Measurements from ENCODE around the gene KLHL30.

Gene KLHL30

DNA sequence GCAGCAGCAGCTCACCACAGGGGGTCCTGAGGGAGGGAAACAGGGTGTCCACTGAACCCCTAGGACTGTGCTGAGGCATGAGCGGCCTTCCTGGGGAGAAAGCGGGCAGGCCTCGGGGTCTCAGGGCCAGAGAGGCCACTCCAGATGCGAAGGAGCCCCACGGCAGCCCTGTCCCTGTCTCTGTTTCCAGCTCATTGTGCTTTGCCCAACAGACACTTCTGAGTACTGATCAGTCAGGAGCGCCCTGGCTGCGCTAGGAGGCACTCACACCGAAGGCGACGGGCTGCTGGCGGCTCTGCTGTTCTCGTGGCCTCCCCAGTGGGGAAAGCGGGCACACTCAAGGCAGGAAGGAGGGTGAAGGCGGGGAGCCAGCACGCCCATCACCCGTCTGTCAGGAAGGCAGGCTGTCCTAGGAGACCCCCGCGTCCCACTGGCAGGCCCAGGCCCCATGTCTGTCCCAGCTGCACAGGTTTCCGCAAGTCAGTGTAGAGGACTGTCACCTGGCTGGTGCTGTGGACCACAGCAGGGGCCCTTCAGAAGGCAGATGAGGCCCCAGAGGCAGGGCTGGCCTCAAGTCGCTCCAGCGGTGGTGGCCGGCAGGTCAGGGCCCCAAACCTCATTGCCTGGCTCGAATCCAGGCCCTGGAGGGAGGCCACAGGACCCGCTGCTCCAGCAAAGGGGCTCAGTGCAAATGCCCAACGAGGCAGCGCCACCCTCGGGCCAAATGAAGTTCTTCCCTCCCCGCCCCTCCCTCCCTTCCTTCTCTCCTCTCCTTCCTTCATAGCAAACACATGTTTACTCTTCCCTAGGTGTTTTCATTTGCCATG, 31.6 kb upstream of the KLHL30 start:
- H3K4me3 ChIP-seq (ENCODE audit: control insufficient read depth, low read depth, low read length): no peak overlapping the region
- TF ChIP-seq, protein P1, sequence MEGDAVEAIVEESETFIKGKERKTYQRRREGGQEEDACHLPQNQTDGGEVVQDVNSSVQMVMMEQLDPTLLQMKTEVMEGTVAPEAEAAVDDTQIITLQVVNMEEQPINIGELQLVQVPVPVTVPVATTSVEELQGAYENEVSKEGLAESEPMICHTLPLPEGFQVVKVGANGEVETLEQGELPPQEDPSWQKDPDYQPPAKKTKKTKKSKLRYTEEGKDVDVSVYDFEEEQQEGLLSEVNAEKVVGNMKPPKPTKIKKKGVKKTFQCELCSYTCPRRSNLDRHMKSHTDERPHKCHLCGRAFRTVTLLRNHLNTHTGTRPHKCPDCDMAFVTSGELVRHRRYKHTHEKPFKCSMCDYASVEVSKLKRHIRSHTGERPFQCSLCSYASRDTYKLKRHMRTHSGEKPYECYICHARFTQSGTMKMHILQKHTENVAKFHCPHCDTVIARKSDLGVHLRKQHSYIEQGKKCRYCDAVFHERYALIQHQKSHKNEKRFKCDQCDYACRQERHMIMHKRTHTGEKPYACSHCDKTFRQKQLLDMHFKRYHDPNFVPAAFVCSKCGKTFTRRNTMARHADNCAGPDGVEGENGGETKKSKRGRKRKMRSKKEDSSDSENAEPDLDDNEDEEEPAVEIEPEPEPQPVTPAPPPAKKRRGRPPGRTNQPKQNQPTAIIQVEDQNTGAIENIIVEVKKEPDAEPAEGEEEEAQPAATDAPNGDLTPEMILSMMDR (IDR thresholded peaks at IDR 0.05; ENCODE audit: control insufficient read depth, insufficient read depth, low read depth, low read length, missing control alignments): peak; percentile 7
- DNase-seq (ENCODE audit: low read depth): no peak

DNA sequence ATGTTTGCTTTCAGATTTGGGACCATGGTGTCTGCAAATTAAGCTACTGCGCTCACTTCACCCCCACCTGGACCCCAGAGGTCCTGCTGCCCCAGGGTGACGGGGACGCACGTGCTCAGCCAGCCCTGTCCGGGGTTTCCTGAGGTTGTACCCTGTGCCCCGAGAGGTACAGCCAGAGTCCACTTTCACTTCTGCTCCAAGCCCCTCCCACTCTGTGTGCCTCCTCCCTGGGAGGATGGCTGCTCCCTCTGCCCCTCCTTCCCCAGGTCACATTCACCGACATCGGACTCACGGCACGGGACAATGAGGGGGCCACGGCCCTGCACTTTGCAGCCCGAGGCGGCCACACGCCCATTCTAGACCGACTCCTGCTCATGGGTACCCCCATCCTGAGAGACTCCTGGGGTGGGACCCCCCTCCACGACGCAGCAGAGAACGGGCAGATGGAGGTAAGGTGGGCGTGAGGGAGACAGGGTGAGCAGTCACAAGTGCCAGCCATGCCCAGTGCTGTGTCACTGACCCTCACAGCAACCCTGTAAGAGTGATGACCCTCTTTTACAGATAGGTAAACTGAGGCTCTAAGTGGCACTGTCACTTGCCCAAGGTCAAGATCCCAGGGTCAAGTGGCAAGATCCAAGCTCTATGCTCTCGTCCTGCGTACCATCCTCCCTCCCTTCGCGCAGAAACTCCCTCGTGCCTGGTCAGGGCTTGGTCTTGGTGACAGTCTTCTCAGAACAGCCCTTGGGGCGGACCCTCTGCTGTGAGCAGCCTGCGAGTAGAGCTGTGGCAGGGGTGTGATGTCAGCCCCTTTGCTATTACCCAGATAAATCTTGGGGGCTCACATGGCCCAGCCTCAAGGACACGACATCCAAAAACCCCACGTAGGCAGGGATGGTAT, 30.7 kb upstream of the KLHL30 start:
- no peak overlapping the region for H3K4me3 ChIP-seq (ENCODE audit: control insufficient read depth, low read depth, low read length)
- TF ChIP-seq, protein P1 (IDR thresholded peaks at IDR 0.05; ENCODE audit: control insufficient read depth, insufficient read depth, low read depth, low read length, missing control alignments): no peak
- no peak for DNase-seq (ENCODE audit: low read depth)

DNA sequence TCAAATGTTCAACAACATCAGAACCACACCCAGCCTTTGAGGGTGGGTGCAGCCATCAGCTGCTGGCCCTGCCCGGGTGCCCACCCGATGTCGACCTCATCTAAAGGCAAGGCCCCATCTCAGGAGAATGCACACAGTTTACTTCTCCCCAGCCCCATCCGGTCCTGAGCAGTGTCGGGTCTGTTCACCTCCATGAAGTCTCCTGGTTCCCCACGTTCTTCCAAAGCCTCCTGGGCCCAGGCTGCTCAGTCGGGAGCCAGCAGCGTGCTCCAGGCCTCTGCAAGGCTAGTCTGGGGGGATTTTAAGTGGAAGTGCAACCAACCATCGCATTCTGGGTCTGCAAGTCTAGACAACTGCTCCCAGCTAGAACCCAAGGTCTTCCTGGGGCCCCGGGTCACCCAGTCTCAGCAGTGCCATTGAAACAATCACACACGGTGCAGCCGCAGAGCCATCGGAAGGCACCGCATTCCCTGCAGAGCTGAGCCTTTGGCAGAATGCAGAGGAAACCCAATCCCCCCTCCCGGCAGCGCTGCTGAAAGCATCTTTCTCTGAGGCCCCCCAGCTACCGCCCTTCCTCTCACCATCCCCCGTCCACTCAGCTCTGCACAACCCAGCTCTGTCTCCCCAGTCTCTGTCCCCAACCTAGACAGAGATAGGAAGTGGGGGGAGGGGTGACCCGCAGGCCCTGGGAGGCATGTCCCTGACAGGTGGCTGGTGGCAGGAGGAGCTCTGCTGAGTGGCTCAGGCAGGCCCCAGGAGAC, 29.9 kb upstream of the KLHL30 start:
- DNase-seq (ENCODE audit: low read depth): no peak
- no peak overlapping the region for H3K4me3 ChIP-seq (ENCODE audit: control insufficient read depth, low read depth, low read length)
- TF ChIP-seq, protein P1 (IDR thresholded peaks at IDR 0.05; ENCODE audit: control insufficient read depth, insufficient read depth, low read depth, low read length, missing control alignments): no peak

DNA sequence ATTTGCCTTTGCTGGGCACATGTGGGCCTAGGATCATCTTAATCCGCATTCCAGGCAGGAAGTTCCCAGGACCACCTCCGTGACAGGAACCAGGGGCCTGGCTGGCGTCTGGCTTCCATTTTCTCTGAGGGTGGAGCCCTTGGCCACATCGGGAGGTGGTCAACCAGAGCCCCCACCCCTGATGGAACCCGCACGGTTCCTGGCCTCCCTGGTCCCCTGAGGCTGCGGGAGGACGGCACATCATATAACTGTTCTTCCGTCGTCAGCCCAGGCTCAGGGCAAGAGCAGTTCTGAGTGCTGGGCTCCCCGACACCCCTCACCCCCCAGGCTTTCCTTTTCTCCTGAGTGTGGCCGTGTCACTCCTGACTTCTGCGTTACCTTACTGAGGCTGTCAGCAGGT, 24.9 kb upstream of the KLHL30 start:
- DNase-seq (ENCODE audit: low read depth): no peak
- TF ChIP-seq, protein P1 (IDR thresholded peaks at IDR 0.05; ENCODE audit: control insufficient read depth, insufficient read depth, low read depth, low read length, missing control alignments): no peak
- H3K4me3 ChIP-seq (ENCODE audit: control insufficient read depth, low read depth, low read length): no peak overlapping the region

DNA sequence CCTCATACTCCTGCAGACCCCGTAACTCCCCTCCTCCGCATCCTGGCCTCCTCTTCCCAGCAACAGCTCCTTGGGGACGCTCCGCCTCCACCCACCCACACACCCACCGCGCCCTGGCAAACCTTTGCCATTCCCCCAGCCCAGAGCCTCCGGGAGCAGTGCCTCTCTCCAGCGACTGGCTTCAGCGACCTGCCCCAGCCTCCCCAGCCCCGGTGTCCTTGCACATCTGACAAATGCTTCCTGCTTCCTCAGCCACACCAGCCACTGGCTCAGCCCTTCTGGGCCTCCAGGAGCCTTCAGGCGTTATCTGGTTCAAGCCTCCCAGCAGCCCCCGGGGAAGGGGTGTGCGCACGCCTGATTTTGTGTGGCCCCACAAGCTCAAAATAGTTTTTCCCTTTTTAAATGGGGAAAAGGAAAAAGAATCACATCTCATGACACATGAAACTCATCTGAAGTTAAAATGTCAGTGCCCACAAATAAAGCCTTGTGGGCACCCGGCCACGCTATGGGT, 24.1 kb upstream of the KLHL30 start:
- no peak overlapping the region for H3K4me3 ChIP-seq (ENCODE audit: control insufficient read depth, low read depth, low read length)
- TF ChIP-seq, protein P1 (IDR thresholded peaks at IDR 0.05; ENCODE audit: control insufficient read depth, insufficient read depth, low read depth, low read length, missing control alignments): no peak
- no peak for DNase-seq (ENCODE audit: low read depth)

Measured in AG09309 (cell line).